Pons (tissue), 1 donor: ENCODE measurements around the gene GGT7.
A peak's percentile ranks its signal among the peaks of the same experiment; 100 is the strongest.
"Not testable (repeated sequence)": the region's sequence is repeated elsewhere in the genome, so short reads cannot be mapped to it uniquely, and the experiment has no call there.

ENCODE experiments used
- DNase-seq: peaks from one replicate; pipeline ENCODE4 v3.0.0-alpha.2; 2016; ENCODE audit warnings: low spot score

Gene GGT7

GRCh38 chr20:34883087-34883688 lies 10.5 kb upstream of the GGT7 start:
- DNase-seq = no peak

- DNase-seq = no peak
Observed at GRCh38 chr20:34881689-34882088, 9.0 kb upstream of the GGT7 start.

GRCh38 chr20:34880971-34881370 lies 8.3 kb upstream of the GGT7 start:
- not testable (repeated sequence) for DNase-seq

- peak; percentile 83 for DNase-seq
Observed at GRCh38 chr20:34880215-34880850, 7.7 kb upstream of the GGT7 start.

- DNase-seq = peak; percentile 35
Observed at GRCh38 chr20:34876406-34877282, 4.0 kb upstream of the GGT7 start, which contains the start of gene ACSS2. ACSS2 (plus strand) TSS chr20:34876612; CDS start chr20:34876646, 34 bp downstream.

- DNase-seq = peak; percentile 98
Observed at GRCh38 chr20:34875642-34876405, 3.2 kb upstream of the GGT7 start.

- DNase-seq = peak; percentile 94
Observed at GRCh38 chr20:34874094-34874654, 1.5 kb upstream of the GGT7 start.

GRCh38 chr20:34873583-34874093 lies 982 bp upstream of the GGT7 start:
- peak; percentile 15 for DNase-seq

- peak; percentile 25 for DNase-seq
Observed at GRCh38 chr20:34871966-34872621, 562 bp downstream of the GGT7 start.

- DNase-seq = peak; percentile 29
Observed at GRCh38 chr20:34871320-34871926, 1.2 kb downstream of the GGT7 start.

GRCh38 chr20:34864216-34864615 lies 8.4 kb downstream of the GGT7 start:
- DNase-seq = no peak

GRCh38 chr20:34863421-34863965 lies 9.2 kb downstream of the GGT7 start:
- no peak for DNase-seq

- no peak for DNase-seq
Observed at GRCh38 chr20:34862724-34863123, 9.9 kb downstream of the GGT7 start.

GRCh38 chr20:34861386-34862084 lies 11.1 kb downstream of the GGT7 start:
- no peak for DNase-seq

- no peak for DNase-seq
Observed at GRCh38 chr20:34859826-34860545, 12.7 kb downstream of the GGT7 start.

- no peak for DNase-seq
Observed at GRCh38 chr20:34859367-34859766, 13.3 kb downstream of the GGT7 start.

GRCh38 chr20:34852298-34852697 lies 20.4 kb downstream of the GGT7 start:
- no peak for DNase-seq

GRCh38 chr20:34850969-34851368 lies 21.7 kb downstream of the GGT7 start:
- no peak for DNase-seq

GRCh38 chr20:34849778-34850177 lies 22.9 kb downstream of the GGT7 start:
- no peak for DNase-seq
